NCI-H748 treated with DMSO at 0.1 percent for 48 hours (cell line): ENCODE results near the gene ELP4.

Experiments used
- DNase-seq: peaks from one replicate; lab custom pipeline; 2025; lab: John Stamatoyannopoulos, UW

Gene ELP4

GRCh38 chr11:31824879-31825837 lies 315.6 kb downstream of the ELP4 start:
- DNase-seq = no peak

- DNase-seq = no peak
Observed at GRCh38 chr11:31825838-31826484, 316.4 kb downstream of the ELP4 start.

- no peak for DNase-seq
Observed at GRCh38 chr11:31826536-31827438, 317.2 kb downstream of the ELP4 start.

- DNase-seq = no peak
Observed at GRCh38 chr11:31827455-31828206, 318.1 kb downstream of the ELP4 start.

GRCh38 chr11:31828217-31828616 lies 318.6 kb downstream of the ELP4 start:
- no peak for DNase-seq

GRCh38 chr11:31830406-31830805 lies 320.8 kb downstream of the ELP4 start:
- DNase-seq = no peak

- DNase-seq = no peak
Observed at GRCh38 chr11:31834237-31834636, 324.7 kb downstream of the ELP4 start.
